Measurements from ENCODE around the gene KCNK10. TPM values are rescaled to one million over a fixed set of nuclear protein-coding genes. Genes with fewer than 3 reads are reported as not detected.

Gene KCNK10
- polyA plus RNA-seq, 4 donors: 1.9 to 3.6 (median 2.6) TPM

GRCh38 chr14:88189417-88190191, 133.5 kb downstream of the KCNK10 start:
- Histone ChIP-seq H3K4me1 (ENCODE audit: control insufficient read depth in 3 of 3, insufficient read depth in 2 of 3, low read depth in 1 of 3, low read length in 2 of 3) (peaks cover 0 to 19% (median 0%) of the 10 kb centered on the region in 3 donors), H3K9me3 (ENCODE audit: control insufficient read depth in 2 of 2, insufficient read depth in 1 of 2, low read depth in 1 of 2, low read length in 1 of 2) (no peaks in the 10 kb centered on the region), H3K27ac (ENCODE audit: low read depth in 1 of 3, low read length in 2 of 3) (peak overlapping the region in 1 of 3 donors; percentile 56), H3K4me3 (ENCODE audit: low read depth in 1 of 3, low read length in 3 of 3) (peak overlapping the region in 1 of 3 donors; percentile 32), H3K27me3 (ENCODE audit: control insufficient read depth in 3 of 3, insufficient read depth in 3 of 3, low read length in 3 of 3) (peaks cover 0 to 3% (median 0%) of the 10 kb centered on the region in 3 donors), H3K36me3 (ENCODE audit: control insufficient read depth in 3 of 3, insufficient read depth in 2 of 3, low read depth in 1 of 3, low read length in 3 of 3) (peaks cover 0 to 8% (median 0%) of the 10 kb centered on the region in 3 donors)
- WGBS, 3 donors: 8 to 26% (median 8%) methylated on average over 10 of the region's 10 CpGs
- FAIRE-seq (peak; percentile 55), DNase-seq (peak; percentile 96 to 97)

DNA sequence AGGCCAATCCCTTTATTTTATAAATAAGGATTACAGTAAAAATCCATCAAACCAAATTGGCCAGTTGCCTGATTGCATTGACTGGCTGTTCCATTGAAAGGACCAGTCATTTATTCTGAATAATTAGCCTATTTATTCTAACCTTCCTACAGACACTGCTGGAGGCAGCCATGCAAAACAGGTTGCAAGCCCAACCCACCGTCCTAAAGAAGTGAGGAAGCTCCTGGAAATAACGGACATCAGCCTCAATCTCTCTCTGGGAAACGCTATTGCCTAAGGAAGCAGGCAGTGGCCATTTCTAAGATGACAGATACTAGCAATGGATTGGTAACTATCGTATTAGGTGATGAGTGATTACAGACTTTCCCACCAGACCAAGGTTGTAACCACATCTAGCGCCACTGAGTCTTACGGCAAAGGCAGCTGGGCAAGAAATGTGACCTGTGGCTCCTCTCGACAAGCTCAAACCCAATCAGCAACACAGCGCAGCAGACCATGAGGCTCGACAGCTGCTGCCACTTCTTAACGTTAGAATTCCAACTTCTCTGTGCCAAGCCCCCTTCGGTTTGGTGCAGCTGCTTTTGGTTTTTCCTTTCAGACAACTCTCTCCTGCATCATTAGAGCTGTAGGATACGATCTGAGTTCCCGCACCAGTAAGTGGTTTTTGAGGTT, 134.2 kb downstream of the KCNK10 start:
- 15 to 19% (median 17%) methylated on average over 13 of the region's 13 CpGs for WGBS, 3 donors
- Histone ChIP-seq H3K4me3 (ENCODE audit: low read depth in 1 of 3, low read length in 3 of 3) (peak overlapping the region in 1 of 3 donors; percentile 32), H3K27me3 (ENCODE audit: control insufficient read depth in 3 of 3, insufficient read depth in 3 of 3, low read length in 3 of 3) (peaks cover 0 to 3% (median 0%) of the 10 kb centered on the region in 3 donors), H3K36me3 (ENCODE audit: control insufficient read depth in 3 of 3, insufficient read depth in 2 of 3, low read depth in 1 of 3, low read length in 3 of 3) (peaks cover 0 to 8% (median 0%) of the 10 kb centered on the region in 3 donors), H3K27ac (ENCODE audit: low read depth in 1 of 3, low read length in 2 of 3) (peak overlapping the region in 1 of 3 donors; percentile 44), H3K4me1 (ENCODE audit: control insufficient read depth in 3 of 3, insufficient read depth in 2 of 3, low read depth in 1 of 3, low read length in 2 of 3) (peaks cover 0 to 19% (median 0%) of the 10 kb centered on the region in 3 donors), H3K9me3 (ENCODE audit: control insufficient read depth in 2 of 2, insufficient read depth in 1 of 2, low read depth in 1 of 2, low read length in 1 of 2) (no peaks in the 10 kb centered on the region)
- no peak for DNase-seq
- no peak for FAIRE-seq

- Histone ChIP-seq H3K4me3 (ENCODE audit: low read depth in 1 of 3, low read length in 3 of 3) (no peak overlapping the region), H3K36me3 (ENCODE audit: control insufficient read depth in 3 of 3, insufficient read depth in 2 of 3, low read depth in 1 of 3, low read length in 3 of 3) (peaks cover 0 to 8% (median 0%) of the 10 kb centered on the region in 3 donors), H3K4me1 (ENCODE audit: control insufficient read depth in 3 of 3, insufficient read depth in 2 of 3, low read depth in 1 of 3, low read length in 2 of 3) (peaks cover 0 to 19% (median 0%) of the 10 kb centered on the region in 3 donors), H3K9me3 (ENCODE audit: control insufficient read depth in 2 of 2, insufficient read depth in 1 of 2, low read depth in 1 of 2, low read length in 1 of 2) (no peaks in the 10 kb centered on the region), H3K27ac (ENCODE audit: low read depth in 1 of 3, low read length in 2 of 3) (no peak overlapping the region), H3K27me3 (ENCODE audit: control insufficient read depth in 3 of 3, insufficient read depth in 3 of 3, low read length in 3 of 3) (no peaks in the 10 kb centered on the region)
- DNase-seq (no peak), FAIRE-seq (no peak)
- WGBS, 3 donors: 94 to 98% (median 95%) methylated on average over 22 of the region's 22 CpGs
Measured at GRCh38 chr14:88185843-88186242, 137.2 kb downstream of the KCNK10 start.

GRCh38 chr14:88184956-88185355, 138.1 kb downstream of the KCNK10 start:
- 91 to 94% (median 91%) methylated on average over 8 of the region's 8 CpGs for WGBS, 3 donors
- FAIRE-seq: no peak
- Histone ChIP-seq H3K4me1 (ENCODE audit: control insufficient read depth in 3 of 3, insufficient read depth in 2 of 3, low read depth in 1 of 3, low read length in 2 of 3) (peaks cover 0 to 14% (median 0%) of the 10 kb centered on the region in 3 donors), H3K27ac (ENCODE audit: low read depth in 1 of 3, low read length in 2 of 3) (no peak overlapping the region), H3K9me3 (ENCODE audit: control insufficient read depth in 2 of 2, insufficient read depth in 1 of 2, low read depth in 1 of 2, low read length in 1 of 2) (no peaks in the 10 kb centered on the region), H3K4me3 (ENCODE audit: low read depth in 1 of 3, low read length in 3 of 3) (no peak overlapping the region), H3K27me3 (ENCODE audit: control insufficient read depth in 3 of 3, insufficient read depth in 3 of 3, low read length in 3 of 3) (no peaks in the 10 kb centered on the region), H3K36me3 (ENCODE audit: control insufficient read depth in 3 of 3, insufficient read depth in 2 of 3, low read depth in 1 of 3, low read length in 3 of 3) (peaks cover 0 to 8% (median 0%) of the 10 kb centered on the region in 3 donors)
- no peak for DNase-seq

DNA sequence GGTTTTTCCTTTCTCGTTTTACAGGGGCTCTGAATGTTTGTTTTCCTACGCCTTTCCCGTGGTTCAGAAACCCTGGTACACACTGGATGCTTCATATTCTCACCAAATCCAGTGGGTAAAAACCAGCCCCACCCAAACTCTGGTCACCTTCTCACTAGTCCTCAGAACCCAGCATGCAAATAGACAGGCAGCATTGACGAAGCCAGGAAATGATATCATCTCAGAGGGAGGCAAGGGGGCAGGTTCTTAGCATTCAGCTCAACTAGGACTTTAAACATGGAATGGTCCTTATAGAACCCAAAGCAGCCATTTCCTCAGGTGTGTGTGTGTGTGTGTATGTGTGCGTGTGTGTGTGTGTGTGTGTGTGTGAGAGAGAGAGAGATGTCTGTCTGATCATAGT, 142.0 kb downstream of the KCNK10 start:
- H3K4me3 ChIP-seq (ENCODE audit: low read depth in 1 of 3, low read length in 3 of 3): no peak overlapping the region
- H3K36me3 ChIP-seq (ENCODE audit: control insufficient read depth in 3 of 3, insufficient read depth in 2 of 3, low read depth in 1 of 3, low read length in 3 of 3): peaks cover 0 to 7% (median 0%) of the 10 kb centered on the region in 3 donors
- no peaks in the 10 kb centered on the region for H3K4me1 ChIP-seq (ENCODE audit: control insufficient read depth in 3 of 3, insufficient read depth in 2 of 3, low read depth in 1 of 3, low read length in 2 of 3)
- H3K27ac ChIP-seq (ENCODE audit: low read depth in 1 of 3, low read length in 2 of 3): no peak overlapping the region
- no peak for FAIRE-seq
- no peaks in the 10 kb centered on the region for H3K9me3 ChIP-seq (ENCODE audit: control insufficient read depth in 2 of 2, insufficient read depth in 1 of 2, low read depth in 1 of 2, low read length in 1 of 2)
- H3K27me3 ChIP-seq (ENCODE audit: control insufficient read depth in 3 of 3, insufficient read depth in 3 of 3, low read length in 3 of 3): no peaks in the 10 kb centered on the region
- DNase-seq: no peak
- 61 to 69% (median 67%) methylated on average over 5 of the region's 5 CpGs for WGBS, 3 donors

- H3K4me3 ChIP-seq (ENCODE audit: low read depth in 1 of 3, low read length in 3 of 3): no peak overlapping the region
- WGBS, 3 donors: 86 to 91% (median 86%) methylated on average over 6 of the region's 6 CpGs
- no peak for FAIRE-seq
Measured at GRCh38 chr14:88179716-88180115, 143.4 kb downstream of the KCNK10 start.

GRCh38 chr14:88170333-88170732, 152.7 kb downstream of the KCNK10 start:
- H3K9me3 ChIP-seq (ENCODE audit: control insufficient read depth in 2 of 2, insufficient read depth in 1 of 2, low read depth in 1 of 2, low read length in 1 of 2): peaks cover 0 to 13% of the 10 kb centered on the region in 2 donors
- FAIRE-seq (no peak), DNase-seq (peak in 1 of 2 donors; percentile 32)
- peaks cover 0 to 7% (median 3%) of the 10 kb centered on the region in 3 donors for H3K4me1 ChIP-seq (ENCODE audit: control insufficient read depth in 3 of 3, insufficient read depth in 2 of 3, low read depth in 1 of 3, low read length in 2 of 3)
- H3K27ac ChIP-seq (ENCODE audit: low read depth in 1 of 3, low read length in 2 of 3): no peak overlapping the region
- no peaks in the 10 kb centered on the region for H3K27me3 ChIP-seq (ENCODE audit: control insufficient read depth in 3 of 3, insufficient read depth in 3 of 3, low read length in 3 of 3)
- H3K4me3 ChIP-seq (ENCODE audit: low read depth in 1 of 3, low read length in 3 of 3): no peak overlapping the region
- no peaks in the 10 kb centered on the region for H3K36me3 ChIP-seq (ENCODE audit: control insufficient read depth in 3 of 3, insufficient read depth in 2 of 3, low read depth in 1 of 3, low read length in 3 of 3)

More at GRCh38 chr14:88179716-88180115, 143.4 kb downstream of the KCNK10 start:
- Histone ChIP-seq H3K27ac (ENCODE audit: low read depth in 1 of 3, low read length in 2 of 3) (no peak overlapping the region), H3K36me3 (ENCODE audit: control insufficient read depth in 3 of 3, insufficient read depth in 2 of 3, low read depth in 1 of 3, low read length in 3 of 3) (no peaks in the 10 kb centered on the region), H3K27me3 (ENCODE audit: control insufficient read depth in 3 of 3, insufficient read depth in 3 of 3, low read length in 3 of 3) (no peaks in the 10 kb centered on the region), H3K9me3 (ENCODE audit: control insufficient read depth in 2 of 2, insufficient read depth in 1 of 2, low read depth in 1 of 2, low read length in 1 of 2) (no peaks in the 10 kb centered on the region), H3K4me1 (ENCODE audit: control insufficient read depth in 3 of 3, insufficient read depth in 2 of 3, low read depth in 1 of 3, low read length in 2 of 3) (no peaks in the 10 kb centered on the region)
- DNase-seq: no peak

- 59 to 65% (median 61%) methylated on average over 3 of the region's 3 CpGs for WGBS, 3 donors
- FAIRE-seq (no peak), DNase-seq (peak; percentile 40 to 71)
- Histone ChIP-seq H3K36me3 (ENCODE audit: control insufficient read depth in 3 of 3, insufficient read depth in 2 of 3, low read depth in 1 of 3, low read length in 3 of 3) (no peaks in the 10 kb centered on the region), H3K4me1 (ENCODE audit: control insufficient read depth in 3 of 3, insufficient read depth in 2 of 3, low read depth in 1 of 3, low read length in 2 of 3) (peaks cover 0 to 7% (median 3%) of the 10 kb centered on the region in 3 donors), H3K4me3 (ENCODE audit: low read depth in 1 of 3, low read length in 3 of 3) (no peak overlapping the region), H3K9me3 (ENCODE audit: control insufficient read depth in 2 of 2, insufficient read depth in 1 of 2, low read depth in 1 of 2, low read length in 1 of 2) (peaks cover 0 to 10% of the 10 kb centered on the region in 2 donors), H3K27me3 (ENCODE audit: control insufficient read depth in 3 of 3, insufficient read depth in 3 of 3, low read length in 3 of 3) (peaks cover 0 to 2% (median 0%) of the 10 kb centered on the region in 3 donors), H3K27ac (ENCODE audit: low read depth in 1 of 3, low read length in 2 of 3) (no peak overlapping the region)
Measured at GRCh38 chr14:88168498-88169165, 154.4 kb downstream of the KCNK10 start.
